Measurements from ENCODE around the gene CA7. TPM values are rescaled to one million over a fixed set of nuclear protein-coding genes. Genes with fewer than 3 reads are reported as not detected.
"Not testable (repeated sequence)": the region's sequence is repeated elsewhere in the genome, so short reads cannot be mapped to it uniquely, and the experiment has no call there.

The CA7 gene
- total RNA-seq, 1 experiment from 2014 or later, result not detected

GRCh38 chr16:66863707-66864106, 19.5 kb downstream of the CA7 start:
- no peaks in the 10 kb centered on the region for H3K27me3 ChIP-seq (ENCODE audit: control insufficient read depth, insufficient read depth, low read length)
- BruUV-seq (replicated peaks), result no TSS peak
- no peak for ATAC-seq
- H3K4me1 ChIP-seq (ENCODE audit: control insufficient read depth, insufficient read depth, low read length), result no peaks in the 10 kb centered on the region; the same call in 1 of the 2 replicates
- no peak overlapping the region for H3K27ac ChIP-seq (ENCODE audit: low read length)
- no peaks in the 10 kb centered on the region for H3K9me3 ChIP-seq (ENCODE audit: control insufficient read depth, insufficient read depth, low read depth, low read length)
- intact Hi-C loops (cut with micrococcal nuclease; ENCODE audit: unreplicated experiment), result no loop called here
- TF ChIP-seq TCF7L2 (IDR thresholded peaks at IDR 0.05; ENCODE audit: low read depth, low read length), result no peak
- no peak for TF ChIP-seq SIN3A (IDR thresholded peaks at IDR 0.05; ENCODE audit: borderline replicate concordance, insufficient read depth, low read depth, low read length)
- no peak for TF ChIP-seq REST (IDR thresholded peaks at IDR 0.05; ENCODE audit: insufficient read depth in 1 of 2, low read depth in 2 of 2, low read length in 1 of 2)
- TF ChIP-seq POLR2AphosphoS5 (IDR thresholded peaks at IDR 0.05; ENCODE audit: low read depth, low read length), result no peak
- TF ChIP-seq CTCF (IDR thresholded peaks at IDR 0.05), result no peak
- H3K4me3 ChIP-seq (ENCODE audit: low read depth in 2 of 2, low read length in 2 of 2), result no peak overlapping the region
- ChIA-PET CTCF (no interaction called here), POLR2A (no interaction called here)
- no peak for DNase-seq (ENCODE audit: low read depth, low spot score)
- no peaks in the 10 kb centered on the region for H3K36me3 ChIP-seq (ENCODE audit: control insufficient read depth, insufficient read depth, low read length)
- in situ Hi-C loops (cut with HindIII; ENCODE audit: low pct_unique_long_range_greater_than_20kb, low sequenced_read_pairs), result no loop called here

GRCh38 chr16:66869424-66869823, 25.2 kb downstream of the CA7 start:
- in situ Hi-C loops (cut with HindIII; ENCODE audit: low pct_unique_long_range_greater_than_20kb, low sequenced_read_pairs) (no loop called here), intact Hi-C loops (cut with micrococcal nuclease; ENCODE audit: unreplicated experiment) (loop anchor here (5.0 kb wide), 1 partner anchor 37 kb away; the partner anchor contains the start of gene NAE1)
- POLR2A ChIA-PET, result no interaction called here
- no peak for ATAC-seq
- TF ChIP-seq SIN3A (IDR thresholded peaks at IDR 0.05; ENCODE audit: borderline replicate concordance, insufficient read depth, low read depth, low read length) (no peak), TCF7L2 (IDR thresholded peaks at IDR 0.05; ENCODE audit: low read depth, low read length) (no peak), CTCF (IDR thresholded peaks at IDR 0.05) (no peak), POLR2AphosphoS5 (IDR thresholded peaks at IDR 0.05; ENCODE audit: low read depth, low read length) (no peak), REST (IDR thresholded peaks at IDR 0.05; ENCODE audit: insufficient read depth in 1 of 2, low read depth in 2 of 2, low read length in 1 of 2) (no peak)
- DNase-seq (ENCODE audit: low read depth, low spot score), result no peak
- H3K27ac ChIP-seq (ENCODE audit: low read length), result no peak overlapping the region
- H3K36me3 ChIP-seq (ENCODE audit: control insufficient read depth, insufficient read depth, low read length), result no peaks in the 10 kb centered on the region
- CTCF ChIA-PET, result no interaction called here
- no TSS peak for BruUV-seq (replicated peaks)
- H3K27me3 ChIP-seq (ENCODE audit: control insufficient read depth, insufficient read depth, low read length), result no peaks in the 10 kb centered on the region
- H3K4me1 ChIP-seq (ENCODE audit: control insufficient read depth, insufficient read depth, low read length), result peaks cover 10% of the 10 kb centered on the region
- H3K9me3 ChIP-seq (ENCODE audit: control insufficient read depth, insufficient read depth, low read depth, low read length), result no peaks in the 10 kb centered on the region
- H3K4me3 ChIP-seq (ENCODE audit: low read depth in 2 of 2, low read length in 2 of 2), result no peak overlapping the region

GRCh38 chr16:66871363-66871762, 27.1 kb downstream of the CA7 start:
- H3K9me3 ChIP-seq (ENCODE audit: control insufficient read depth, insufficient read depth, low read depth, low read length); POLR2A ChIA-PET; H3K4me3 ChIP-seq (ENCODE audit: low read depth in 2 of 2, low read length in 2 of 2); BruUV-seq (replicated peaks); in situ Hi-C loops (cut with HindIII; ENCODE audit: low pct_unique_long_range_greater_than_20kb, low sequenced_read_pairs); H3K27me3 ChIP-seq (ENCODE audit: control insufficient read depth, insufficient read depth, low read length); DNase-seq (ENCODE audit: low read depth, low spot score); intact Hi-C loops (cut with micrococcal nuclease; ENCODE audit: unreplicated experiment); H3K36me3 ChIP-seq (ENCODE audit: control insufficient read depth, insufficient read depth, low read length); H3K27ac ChIP-seq (ENCODE audit: low read length); ATAC-seq: not testable (repeated sequence)
- CTCF ChIA-PET, result interaction anchor here (0.9 kb wide), 1 partner anchor 9 kb away, joined by 3 read pairs; the partner anchor contains the start of gene PDP2
- peaks cover 11% of the 10 kb centered on the region for H3K4me1 ChIP-seq (ENCODE audit: control insufficient read depth, insufficient read depth, low read length)

All from Panc1 (cell line).